GM23338 (cell line): ENCODE data around the gene HCRT. TPM values are rescaled to one million over a fixed set of nuclear protein-coding genes. Genes with fewer than 3 reads are reported as not detected.
A peak's percentile ranks its signal among the peaks of the same experiment; 100 is the strongest.

ENCODE experiments used
- ATAC-seq: fragments of 200-7000 bp; cut with Tn5 transposase; 3 replicates; pipeline ENCODE4 v1.9.1; 2020
- DNase-seq: peaks from one replicate; pipeline ENCODE4 v3.0.0-alpha.2; 2015; ENCODE audit warnings: low spot score
- H2AFZ ChIP-seq: fragments of 200-600 bp; sonication (generic); 2 replicates; pipeline ENCODE4 v1.8.0; 2016; ENCODE audit warnings: antibody characterized with exemption, mild to moderate bottlenecking, moderate library complexity
- H3F3A ChIP-seq: fragments of 200-600 bp; sonication (generic); replicated peaks from 2 replicates; pipeline ENCODE4 v1.8.0; 2017; ENCODE audit warnings: antibody characterized with exemption, mixed run types, low read depth
- H3K27ac ChIP-seq: fragments of 200-600 bp; sonication (generic); 2 replicates; pipeline ENCODE4 v1.6.1; 2016; ENCODE audit warnings: low read depth
- H3K27me3 ChIP-seq: fragments of 200-600 bp; sonication (generic); 2 replicates; pipeline ENCODE4 v1.8.0; 2016; ENCODE audit warnings: mild to moderate bottlenecking, mixed run types, moderate library complexity; ENCODE audit not compliant: insufficient read depth
- H3K36me3 ChIP-seq: fragments of 200-600 bp; sonication (generic); 2 replicates; pipeline ENCODE4 v1.8.0; 2016; ENCODE audit warnings: mild to moderate bottlenecking; ENCODE audit not compliant: insufficient read depth
- H3K4me1 ChIP-seq: fragments of 200-600 bp; sonication (generic); 2 replicates; pipeline ENCODE4 v1.8.0; 2016; ENCODE audit warnings: mild to moderate bottlenecking, moderate library complexity; ENCODE audit not compliant: insufficient read depth
- H3K4me2 ChIP-seq: fragments of 200-600 bp; sonication (generic); 2 replicates; pipeline ENCODE4 v1.7.1; 2017; ENCODE audit warnings: mixed run types
- H3K4me3 ChIP-seq: fragments of 200-600 bp; sonication (generic); 2 replicates; pipeline ENCODE4 v1.6.1; 2016; ENCODE audit warnings: mixed run types
- H3K79me2 ChIP-seq: fragments of 200-600 bp; sonication (generic); replicated peaks from 2 replicates; pipeline ENCODE4 v1.8.0; 2017; ENCODE audit warnings: mild to moderate bottlenecking; ENCODE audit not compliant: insufficient read depth
- H3K9me2 ChIP-seq: fragments of 200-600 bp; sonication (generic); 2 replicates; pipeline ENCODE4 v1.8.0; 2017; ENCODE audit not compliant: insufficient read depth
- H4K20me1 ChIP-seq: fragments of 200-600 bp; sonication (generic); replicated peaks from 2 replicates; pipeline ENCODE4 v1.8.0; 2017; ENCODE audit warnings: mild to moderate bottlenecking; ENCODE audit not compliant: insufficient read depth
- H3K27ac Mint-ChIP-seq: 2 replicates; pipeline ENCODE4 v1.8.0; 2020; ENCODE audit warnings: inconsistent platforms, mild to moderate bottlenecking, moderate library complexity, mixed read lengths
- H3K27me3 Mint-ChIP-seq: 3 replicates; pipeline ENCODE4 v1.8.0; 2022; ENCODE audit warnings: low read depth, mild to moderate bottlenecking, moderate library complexity, mixed read lengths, inconsistent platforms; ENCODE audit not compliant: insufficient read depth, poor library complexity
- H3K36me3 Mint-ChIP-seq: 3 replicates; pipeline ENCODE4 v1.8.0; 2021; ENCODE audit warnings: low read depth, mild to moderate bottlenecking, inconsistent platforms, moderate library complexity, mixed read lengths
- H3K4me1 Mint-ChIP-seq: 3 replicates; pipeline ENCODE4 v1.8.0; 2020; ENCODE audit warnings: mild to moderate bottlenecking, inconsistent platforms, mixed read lengths
- H3K4me3 Mint-ChIP-seq: 3 replicates; pipeline ENCODE4 v1.8.0; 2021; ENCODE audit warnings: moderate library complexity, mild to moderate bottlenecking, inconsistent platforms, mixed read lengths
- H3K9me3 Mint-ChIP-seq: 3 replicates; pipeline ENCODE4 v1.8.0; 2020; ENCODE audit warnings: moderate library complexity, mild to moderate bottlenecking, inconsistent platforms, mixed read lengths
- CREB1 ChIP-seq: fragments of 250-450 bp; sonication (Bioruptor Pico); IDR thresholded peaks from 2 replicates; pipeline ENCODE4 v1.5.0; 2020; ENCODE audit warnings: low read depth, mild to moderate bottlenecking, moderate library complexity
- EZH2 ChIP-seq: fragments of 200-600 bp; sonication (generic); IDR thresholded peaks from one replicate; pipeline ENCODE4 v1.8.0; 2017; ENCODE audit warnings: antibody characterized with exemption, mild to moderate bottlenecking, low read depth; ENCODE audit not compliant: unreplicated experiment
- EZH2phosphoT487 ChIP-seq: fragments of 200-600 bp; sonication (generic); IDR thresholded peaks from one replicate; pipeline ENCODE4 v1.8.1; 2018; ENCODE audit warnings: antibody characterized with exemption; ENCODE audit not compliant: unreplicated experiment
- JUNB ChIP-seq: IDR thresholded peaks from one replicate; pipeline ENCODE4 v1.6.1; 2016; ENCODE audit warnings: antibody characterized with exemption; ENCODE audit not compliant: unreplicated experiment
- NANOG ChIP-seq: IDR thresholded peaks from 2 replicates; pipeline ENCODE4 v1.6.1; 2016; ENCODE audit warnings: antibody characterized with exemption, borderline replicate concordance
- POLR2AphosphoS5 ChIP-seq: IDR thresholded peaks from 2 replicates; pipeline ENCODE4 v1.6.1; 2016; ENCODE audit warnings: antibody characterized with exemption, low read depth
- STAT1 ChIP-seq: IDR thresholded peaks from one replicate; pipeline ENCODE4 v1.6.1; 2016; ENCODE audit warnings: antibody characterized with exemption; ENCODE audit not compliant: unreplicated experiment
- ZNF114 ChIP-seq: fragments of 250-450 bp; sonication (Bioruptor Pico); IDR thresholded peaks from 2 replicates; pipeline ENCODE4 v1.5.0; 2020; ENCODE audit warnings: mild to moderate bottlenecking, moderate library complexity
- ZNF331 ChIP-seq: fragments of 250-450 bp; sonication (Bioruptor Pico); IDR thresholded peaks from 2 replicates; pipeline ENCODE4 v1.5.0; 2020; ENCODE audit warnings: low read depth, mild to moderate bottlenecking, moderate library complexity
- polyA plus RNA-seq: library from polyadenylated mRNA; unstranded; fragments of >200 nt; fragmentation: Nextera tagmentation; extraction: Ambion mirVana; gene quantifications from 2 replicates; pipeline ENCODE4 v1.2.1, GENCODE V29; 2016
- total RNA-seq: library from RNA; depleted of rRNA; stranded (reverse); fragments of >200 nt; shearing (Covaris generic); gene quantifications from 2 replicates; pipeline ENCODE4 v1.2.3, GENCODE V29; 2014
- TF ChIP-seq, protein P1 (sequence below), 2 experiments: fragments of 200-600 bp in 1 of 2; sonication (generic) in 1 of 2; conservative IDR thresholded peaks; 2 replicates each; pipeline versions ENCODE4 v1.5.1 to v1.6.1; 2016 to 2017; ENCODE audit warnings: antibody characterized with exemption in 2 of 2, low read depth in 2 of 2, mild to moderate bottlenecking in 2 of 2, moderate library complexity in 1 of 2
- TF ChIP-seq, protein P2 (sequence below): IDR thresholded peaks from 2 replicates; pipeline ENCODE4 v1.6.1; 2016; ENCODE audit warnings: antibody characterized with exemption
- TF ChIP-seq, protein P3 (sequence below): IDR thresholded peaks from one replicate; pipeline ENCODE4 v1.6.1; 2018; ENCODE audit warnings: antibody characterized with exemption; ENCODE audit not compliant: unreplicated experiment

HCRT gene
- total and polyA plus RNA-seq, 2 experiments from 2014 or later, result not detected

DNA sequence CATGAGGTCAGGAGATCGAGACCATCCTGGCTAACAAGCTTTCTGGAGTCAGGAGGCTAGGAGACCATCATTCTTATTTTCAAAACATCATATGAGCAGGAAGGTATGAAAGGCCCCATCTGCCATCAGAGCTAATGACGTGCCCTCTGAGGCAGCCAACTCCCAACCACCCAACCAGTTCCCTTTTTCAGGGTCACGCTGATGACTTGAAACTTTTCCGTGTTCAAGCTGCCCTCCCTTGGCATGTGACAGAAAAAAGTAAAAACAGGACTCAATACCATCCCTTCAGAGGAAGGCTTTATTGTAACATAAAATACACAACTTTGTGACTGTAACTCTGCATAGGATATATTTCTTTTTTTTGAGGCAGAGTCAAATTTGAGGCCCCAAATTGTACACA, 13.6 kb upstream of the HCRT start:
- 0 out of 2 replicates have a peak, but pooled peaks cover 7% of the 10 kb centered on the region for H3F3A ChIP-seq
- no peak overlapping the region for H3K4me2 ChIP-seq
- H3K9me2 ChIP-seq, result no peaks in the 10 kb centered on the region
- no peak overlapping the region for H3K4me3 ChIP-seq
- no peak for DNase-seq
- Mint-ChIP-seq H3K4me1 (peaks cover 6% of the 10 kb centered on the region), H3K27ac (peak overlapping the region; percentile 32; the same call in 1 of the 2 replicates), H3K27me3 (peaks cover 8% of the 10 kb centered on the region), H3K4me3 (no peak overlapping the region), H3K36me3 (peaks cover 15% of the 10 kb centered on the region; the same call in 1 of the 3 replicates), H3K9me3 (no peaks in the 10 kb centered on the region)
- peaks cover 1% of the 10 kb centered on the region for H3K4me1 ChIP-seq
- no peaks in the 10 kb centered on the region for H4K20me1 ChIP-seq
- no peak for TF ChIP-seq ZNF331 (CRISPR knock-in tag)
- TF ChIP-seq, protein P1, sequence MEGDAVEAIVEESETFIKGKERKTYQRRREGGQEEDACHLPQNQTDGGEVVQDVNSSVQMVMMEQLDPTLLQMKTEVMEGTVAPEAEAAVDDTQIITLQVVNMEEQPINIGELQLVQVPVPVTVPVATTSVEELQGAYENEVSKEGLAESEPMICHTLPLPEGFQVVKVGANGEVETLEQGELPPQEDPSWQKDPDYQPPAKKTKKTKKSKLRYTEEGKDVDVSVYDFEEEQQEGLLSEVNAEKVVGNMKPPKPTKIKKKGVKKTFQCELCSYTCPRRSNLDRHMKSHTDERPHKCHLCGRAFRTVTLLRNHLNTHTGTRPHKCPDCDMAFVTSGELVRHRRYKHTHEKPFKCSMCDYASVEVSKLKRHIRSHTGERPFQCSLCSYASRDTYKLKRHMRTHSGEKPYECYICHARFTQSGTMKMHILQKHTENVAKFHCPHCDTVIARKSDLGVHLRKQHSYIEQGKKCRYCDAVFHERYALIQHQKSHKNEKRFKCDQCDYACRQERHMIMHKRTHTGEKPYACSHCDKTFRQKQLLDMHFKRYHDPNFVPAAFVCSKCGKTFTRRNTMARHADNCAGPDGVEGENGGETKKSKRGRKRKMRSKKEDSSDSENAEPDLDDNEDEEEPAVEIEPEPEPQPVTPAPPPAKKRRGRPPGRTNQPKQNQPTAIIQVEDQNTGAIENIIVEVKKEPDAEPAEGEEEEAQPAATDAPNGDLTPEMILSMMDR (conservative IDR thresholded peaks at IDR 0.05; ENCODE audit: low read depth in 2 of 2), result no peak
- no peak for TF ChIP-seq STAT1
- TF ChIP-seq JUNB, result no peak
- TF ChIP-seq POLR2AphosphoS5, result no peak
- no peak for TF ChIP-seq NANOG
- TF ChIP-seq EZH2, result no peak
- no peak overlapping the region for H2AFZ ChIP-seq
- H3K27ac ChIP-seq, result 0 out of 2 replicates have a peak overlapping the region, but pooled peaks have one; percentile 65
- H3K36me3 ChIP-seq, result no peaks in the 10 kb centered on the region
- H3K27me3 ChIP-seq, result no peaks in the 10 kb centered on the region
- H3K79me2 ChIP-seq, result no peaks in the 10 kb centered on the region
- no peak for ATAC-seq

DNA sequence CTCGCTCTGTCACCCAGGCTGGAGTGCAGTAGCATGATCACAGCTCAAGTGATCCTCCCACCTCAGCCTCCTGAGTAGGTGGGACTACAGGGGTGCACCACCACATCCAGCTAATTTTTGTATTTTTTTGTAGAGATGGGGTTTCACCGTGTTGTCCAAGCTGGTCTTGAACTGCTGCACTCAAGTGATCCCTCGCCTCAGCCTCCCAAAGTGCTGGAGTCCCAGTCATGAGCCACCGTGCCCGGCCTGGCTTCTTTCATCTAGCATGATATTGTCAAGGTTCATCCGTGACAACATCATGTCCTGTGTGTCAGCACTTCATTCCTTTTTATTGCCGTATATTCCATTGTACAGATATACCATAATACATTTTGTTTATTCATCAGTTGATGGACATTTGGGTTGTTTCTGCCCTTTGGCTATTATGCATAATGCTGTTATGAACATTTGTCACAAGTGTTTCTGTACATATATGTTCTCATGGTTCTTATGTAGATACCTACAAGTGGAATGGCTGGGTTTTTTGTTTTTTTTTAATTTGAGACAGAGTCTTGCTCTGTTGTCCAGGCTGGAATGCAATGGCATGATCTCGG, 12.4 kb upstream of the HCRT start:
- peaks cover 10% of the 10 kb centered on the region; the same call in 1 of the 3 replicates for H3K36me3 Mint-ChIP-seq
- TF ChIP-seq NANOG (no peak), POLR2AphosphoS5 (no peak), JUNB (no peak), EZH2phosphoT487 (no peak), ZNF331 (CRISPR knock-in tag) (no peak), EZH2 (no peak), ZNF114 (CRISPR knock-in tag) (no peak), STAT1 (no peak), CREB1 (CRISPR knock-in tag) (no peak)
- TF ChIP-seq, protein P2, sequence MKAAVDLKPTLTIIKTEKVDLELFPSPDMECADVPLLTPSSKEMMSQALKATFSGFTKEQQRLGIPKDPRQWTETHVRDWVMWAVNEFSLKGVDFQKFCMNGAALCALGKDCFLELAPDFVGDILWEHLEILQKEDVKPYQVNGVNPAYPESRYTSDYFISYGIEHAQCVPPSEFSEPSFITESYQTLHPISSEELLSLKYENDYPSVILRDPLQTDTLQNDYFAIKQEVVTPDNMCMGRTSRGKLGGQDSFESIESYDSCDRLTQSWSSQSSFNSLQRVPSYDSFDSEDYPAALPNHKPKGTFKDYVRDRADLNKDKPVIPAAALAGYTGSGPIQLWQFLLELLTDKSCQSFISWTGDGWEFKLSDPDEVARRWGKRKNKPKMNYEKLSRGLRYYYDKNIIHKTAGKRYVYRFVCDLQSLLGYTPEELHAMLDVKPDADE, result no peak
- TF ChIP-seq, protein P3, sequence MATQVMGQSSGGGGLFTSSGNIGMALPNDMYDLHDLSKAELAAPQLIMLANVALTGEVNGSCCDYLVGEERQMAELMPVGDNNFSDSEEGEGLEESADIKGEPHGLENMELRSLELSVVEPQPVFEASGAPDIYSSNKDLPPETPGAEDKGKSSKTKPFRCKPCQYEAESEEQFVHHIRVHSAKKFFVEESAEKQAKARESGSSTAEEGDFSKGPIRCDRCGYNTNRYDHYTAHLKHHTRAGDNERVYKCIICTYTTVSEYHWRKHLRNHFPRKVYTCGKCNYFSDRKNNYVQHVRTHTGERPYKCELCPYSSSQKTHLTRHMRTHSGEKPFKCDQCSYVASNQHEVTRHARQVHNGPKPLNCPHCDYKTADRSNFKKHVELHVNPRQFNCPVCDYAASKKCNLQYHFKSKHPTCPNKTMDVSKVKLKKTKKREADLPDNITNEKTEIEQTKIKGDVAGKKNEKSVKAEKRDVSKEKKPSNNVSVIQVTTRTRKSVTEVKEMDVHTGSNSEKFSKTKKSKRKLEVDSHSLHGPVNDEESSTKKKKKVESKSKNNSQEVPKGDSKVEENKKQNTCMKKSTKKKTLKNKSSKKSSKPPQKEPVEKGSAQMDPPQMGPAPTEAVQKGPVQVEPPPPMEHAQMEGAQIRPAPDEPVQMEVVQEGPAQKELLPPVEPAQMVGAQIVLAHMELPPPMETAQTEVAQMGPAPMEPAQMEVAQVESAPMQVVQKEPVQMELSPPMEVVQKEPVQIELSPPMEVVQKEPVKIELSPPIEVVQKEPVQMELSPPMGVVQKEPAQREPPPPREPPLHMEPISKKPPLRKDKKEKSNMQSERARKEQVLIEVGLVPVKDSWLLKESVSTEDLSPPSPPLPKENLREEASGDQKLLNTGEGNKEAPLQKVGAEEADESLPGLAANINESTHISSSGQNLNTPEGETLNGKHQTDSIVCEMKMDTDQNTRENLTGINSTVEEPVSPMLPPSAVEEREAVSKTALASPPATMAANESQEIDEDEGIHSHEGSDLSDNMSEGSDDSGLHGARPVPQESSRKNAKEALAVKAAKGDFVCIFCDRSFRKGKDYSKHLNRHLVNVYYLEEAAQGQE, result no peak
- TF ChIP-seq, protein P1 (conservative IDR thresholded peaks at IDR 0.05; ENCODE audit: low read depth in 2 of 2), result no peak
- Histone ChIP-seq H3K4me2 (no peak overlapping the region), H3K4me1 (peaks cover 5% of the 10 kb centered on the region), H3K9me2 (no peaks in the 10 kb centered on the region), H3F3A (0 out of 2 replicates have a peak, but pooled peaks cover 9% of the 10 kb centered on the region), H3K79me2 (no peaks in the 10 kb centered on the region), H3K27ac (no peak overlapping the region), H3K27me3 (no peaks in the 10 kb centered on the region), H4K20me1 (no peaks in the 10 kb centered on the region), H3K4me3 (no peak overlapping the region), H3K36me3 (no peaks in the 10 kb centered on the region), H2AFZ (no peak overlapping the region)
- ATAC-seq, result no peak
- H3K9me3 Mint-ChIP-seq, result no peaks in the 10 kb centered on the region
- no peak for DNase-seq
- H3K27ac Mint-ChIP-seq, result no peak overlapping the region
- no peak overlapping the region for H3K4me3 Mint-ChIP-seq
- peaks cover 8% of the 10 kb centered on the region for H3K27me3 Mint-ChIP-seq
- H3K4me1 Mint-ChIP-seq, result peaks cover 13% of the 10 kb centered on the region
